Natural killer cell (primary cell): ENCODE results near the gene BCAS1. TPM values are rescaled to one million over a fixed set of nuclear protein-coding genes. Genes with fewer than 3 reads are reported as not detected.

Source experiments
- ATAC-seq, 3 donors: fragments of 150-1000 bp in 2 of 3; fragments of 200-7000 bp in 1 of 3; cut with Tn5 transposase; 1 replicate in 1 of 3; 2 replicates in 2 of 3; pipeline ENCODE4 v1.10.0; 2021; ENCODE audit warnings: mild to moderate bottlenecking in 2 of 3, moderate library complexity in 2 of 3
- DNase-seq, 2 donors: peaks; one replicate each; pipeline versions ENCODE4 v3.0.0 to v3.0.0-alpha.2; 2013 to 2021; ENCODE audit warnings: mixed read lengths in 1 of 2
- H3K27ac ChIP-seq: one replicate; pipeline ENCODE4 v1.5.1; 2013; ENCODE audit warnings: mild to moderate bottlenecking, low read length
- H3K27me3 ChIP-seq: one replicate; pipeline ENCODE4 v1.6.1; 2013; ENCODE audit warnings: low read length; ENCODE audit not compliant: control insufficient read depth, insufficient read depth
- H3K36me3 ChIP-seq: one replicate; pipeline ENCODE4 v1.6.1; 2013; ENCODE audit warnings: low read length; ENCODE audit not compliant: control insufficient read depth, insufficient read depth
- H3K4me1 ChIP-seq: one replicate; pipeline ENCODE4 v1.6.1; 2013; ENCODE audit warnings: low read length; ENCODE audit not compliant: control insufficient read depth, insufficient read depth
- H3K4me3 ChIP-seq: one replicate; pipeline ENCODE4 v1.5.1; 2013; ENCODE audit warnings: low read length
- H3K9me3 ChIP-seq: one replicate; pipeline ENCODE4 v1.6.1; 2013; ENCODE audit warnings: low read length; ENCODE audit not compliant: control insufficient read depth, insufficient read depth
- H3K27ac Mint-ChIP-seq, 2 donors: one replicate each; pipeline ENCODE4 v1.8.0; 2022; ENCODE audit warnings: mild to moderate bottlenecking in 2 of 2, mixed read lengths in 2 of 2, moderate library complexity in 1 of 2
- H3K27me3 Mint-ChIP-seq, 2 donors: one replicate each; pipeline ENCODE4 v1.8.0; 2022; ENCODE audit warnings: low read depth in 2 of 2, mixed read lengths in 2 of 2
- H3K36me3 Mint-ChIP-seq: one replicate; pipeline ENCODE4 v1.8.0; 2022; ENCODE audit warnings: mixed read lengths
- H3K4me1 Mint-ChIP-seq, 2 donors: one replicate each; pipeline ENCODE4 v1.8.0; 2022; ENCODE audit warnings: mixed read lengths in 2 of 2
- H3K4me3 Mint-ChIP-seq: one replicate; pipeline ENCODE4 v1.8.0; 2022; ENCODE audit warnings: mild to moderate bottlenecking, moderate library complexity, mixed read lengths
- H3K9me3 Mint-ChIP-seq, 2 donors: one replicate each; pipeline ENCODE4 v1.8.0; 2022; ENCODE audit warnings: mixed read lengths in 2 of 2
- WGBS: methylation state at CpG from one replicate; pipeline ENCODE4 v1.1.7; 2013; ENCODE audit warnings: missing lambda C conversion rate; ENCODE audit not compliant: insufficient coverage; 5-methylcytosine and 5-hydroxymethylcytosine counted together
- intact Hi-C: fragments of 100-400 bp; cut with micrococcal nuclease; formaldehyde crosslinking; loops from one replicate; pipeline ENCODE4 v1.14.2; 2022
- total RNA-seq, 4 donors: library from RNA; stranded (reverse); fragments of 120-200 nt in 1 of 4; gene quantifications; one replicate each; pipeline versions ENCODE4 v1.2.3 to v1.2.4, GENCODE V29; 2013 to 2022
- TF ChIP-seq, protein P1 (sequence below): fragments of 200-600 bp; IDR thresholded peaks from one replicate; pipeline ENCODE4 v1.8.0; 2022; ENCODE audit warnings: antibody characterized with exemption

Gene BCAS1
- total RNA-seq, 3 donors from 2014 or later (not counting 1 experiment from before 2014, with no cell fraction given), result 0.31 to 1.2 (median 0.68) TPM

DNA sequence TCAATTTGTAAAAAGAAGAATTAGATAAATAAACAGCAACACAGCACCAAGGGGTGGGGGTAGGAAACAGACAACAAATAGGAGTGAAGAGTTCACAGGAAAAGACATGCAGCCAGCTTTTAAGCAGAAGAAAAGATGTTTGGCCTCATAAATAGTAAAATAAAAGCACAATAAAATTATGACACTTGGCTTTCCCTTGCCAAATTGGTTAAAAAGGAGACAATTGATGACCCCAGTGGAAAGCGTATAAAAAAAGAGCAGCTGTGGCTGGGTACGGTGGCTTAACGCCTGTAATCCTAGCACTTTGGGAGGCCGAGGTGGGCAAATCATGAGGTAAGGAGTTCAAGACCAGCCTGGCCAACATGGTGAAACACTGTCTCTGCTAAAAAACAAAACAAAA lies 29.1 kb downstream of the BCAS1 start:
- Mint-ChIP-seq H3K27ac (no peak overlapping the region), H3K36me3 (no peaks in the 10 kb centered on the region), H3K27me3 (peaks cover 10 to 21% of the 10 kb centered on the region in 2 donors), H3K4me1 (no peaks in the 10 kb centered on the region), H3K9me3 (no peaks in the 10 kb centered on the region), H3K4me3 (no peak overlapping the region)
- H3K36me3 ChIP-seq, result no peaks in the 10 kb centered on the region
- TF ChIP-seq, protein P1, sequence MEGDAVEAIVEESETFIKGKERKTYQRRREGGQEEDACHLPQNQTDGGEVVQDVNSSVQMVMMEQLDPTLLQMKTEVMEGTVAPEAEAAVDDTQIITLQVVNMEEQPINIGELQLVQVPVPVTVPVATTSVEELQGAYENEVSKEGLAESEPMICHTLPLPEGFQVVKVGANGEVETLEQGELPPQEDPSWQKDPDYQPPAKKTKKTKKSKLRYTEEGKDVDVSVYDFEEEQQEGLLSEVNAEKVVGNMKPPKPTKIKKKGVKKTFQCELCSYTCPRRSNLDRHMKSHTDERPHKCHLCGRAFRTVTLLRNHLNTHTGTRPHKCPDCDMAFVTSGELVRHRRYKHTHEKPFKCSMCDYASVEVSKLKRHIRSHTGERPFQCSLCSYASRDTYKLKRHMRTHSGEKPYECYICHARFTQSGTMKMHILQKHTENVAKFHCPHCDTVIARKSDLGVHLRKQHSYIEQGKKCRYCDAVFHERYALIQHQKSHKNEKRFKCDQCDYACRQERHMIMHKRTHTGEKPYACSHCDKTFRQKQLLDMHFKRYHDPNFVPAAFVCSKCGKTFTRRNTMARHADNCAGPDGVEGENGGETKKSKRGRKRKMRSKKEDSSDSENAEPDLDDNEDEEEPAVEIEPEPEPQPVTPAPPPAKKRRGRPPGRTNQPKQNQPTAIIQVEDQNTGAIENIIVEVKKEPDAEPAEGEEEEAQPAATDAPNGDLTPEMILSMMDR, result no peak
- no peaks in the 10 kb centered on the region for H3K27me3 ChIP-seq
- ATAC-seq, result no peak
- H3K27ac ChIP-seq, result no peak overlapping the region
- DNase-seq, result no peak
- no peak overlapping the region for H3K4me3 ChIP-seq
- H3K9me3 ChIP-seq, result peaks cover 3% of the 10 kb centered on the region
- H3K4me1 ChIP-seq, result no peaks in the 10 kb centered on the region
- intact Hi-C loops, result no loop called here
- 90% methylated on average over 4 of the region's 4 CpGs for WGBS

DNA sequence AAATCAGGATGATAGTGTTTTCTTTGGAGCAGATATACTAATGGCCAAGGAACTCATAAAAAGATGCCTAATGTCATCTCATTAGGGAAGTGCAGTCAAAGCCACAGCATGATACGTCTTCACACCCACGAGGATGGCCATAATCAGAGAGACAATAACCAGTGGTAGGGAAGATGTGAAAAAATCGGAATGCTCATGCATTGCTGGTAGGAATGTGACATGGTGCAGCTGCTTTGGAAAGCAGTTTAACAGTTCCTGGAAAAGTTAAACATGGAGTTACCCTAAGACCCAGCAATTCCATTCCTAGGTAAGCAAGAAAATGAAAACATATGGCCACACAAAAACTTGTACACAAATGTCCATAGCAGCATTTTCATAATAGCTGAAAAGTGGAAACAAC lies 29.9 kb downstream of the BCAS1 start:
- H3K9me3 ChIP-seq, result no peaks in the 10 kb centered on the region
- no peaks in the 10 kb centered on the region for H3K36me3 Mint-ChIP-seq
- H3K4me3 Mint-ChIP-seq, result no peak overlapping the region
- DNase-seq (no peak), ATAC-seq (no peak)
- no peaks in the 10 kb centered on the region for H3K4me1 Mint-ChIP-seq
- no peak overlapping the region for H3K27ac Mint-ChIP-seq
- H3K4me3 ChIP-seq, result no peak overlapping the region
- H3K4me1 ChIP-seq, result no peaks in the 10 kb centered on the region
- peaks cover 10 to 21% of the 10 kb centered on the region in 2 donors for H3K27me3 Mint-ChIP-seq
- H3K27ac ChIP-seq, result no peak overlapping the region
- TF ChIP-seq, protein P1, result no peak
- 82% methylated on average over 3 of the region's 3 CpGs for WGBS
- intact Hi-C loops, result no loop called here
- H3K9me3 Mint-ChIP-seq, result no peaks in the 10 kb centered on the region
- H3K36me3 ChIP-seq, result no peaks in the 10 kb centered on the region
- no peaks in the 10 kb centered on the region for H3K27me3 ChIP-seq

DNA sequence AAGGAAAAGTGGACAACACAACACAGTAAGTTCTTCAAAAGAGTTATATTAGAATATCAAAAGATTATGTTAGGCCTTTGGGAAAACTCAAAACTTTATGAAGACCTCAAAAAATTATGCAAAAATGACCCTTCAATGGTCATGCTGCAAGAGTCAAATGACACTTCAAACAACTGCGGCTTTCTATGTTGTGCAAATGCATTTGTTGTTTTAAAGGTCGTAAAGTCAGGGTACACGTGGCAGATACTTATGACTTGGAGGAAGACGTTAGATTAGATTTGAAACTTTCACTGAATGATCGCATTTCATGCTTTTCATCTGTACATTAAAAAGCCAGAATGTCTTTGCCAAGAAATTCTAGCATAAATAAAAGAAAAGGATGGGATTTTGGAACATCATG lies 31.4 kb downstream of the BCAS1 start:
- Mint-ChIP-seq H3K27me3 (peaks cover 10 to 25% of the 10 kb centered on the region in 2 donors), H3K27ac (no peak overlapping the region), H3K9me3 (no peaks in the 10 kb centered on the region), H3K4me1 (no peaks in the 10 kb centered on the region), H3K4me3 (no peak overlapping the region), H3K36me3 (no peaks in the 10 kb centered on the region)
- H3K27me3 ChIP-seq, result no peaks in the 10 kb centered on the region
- H3K9me3 ChIP-seq, result no peaks in the 10 kb centered on the region
- WGBS, result 91% methylated on average over 5 of the region's 5 CpGs
- H3K36me3 ChIP-seq, result no peaks in the 10 kb centered on the region
- no peaks in the 10 kb centered on the region for H3K4me1 ChIP-seq
- no peak overlapping the region for H3K4me3 ChIP-seq
- DNase-seq (no peak), ATAC-seq (no peak)
- TF ChIP-seq, protein P1, result no peak
- no peak overlapping the region for H3K27ac ChIP-seq
- intact Hi-C loops, result no loop called here

DNA sequence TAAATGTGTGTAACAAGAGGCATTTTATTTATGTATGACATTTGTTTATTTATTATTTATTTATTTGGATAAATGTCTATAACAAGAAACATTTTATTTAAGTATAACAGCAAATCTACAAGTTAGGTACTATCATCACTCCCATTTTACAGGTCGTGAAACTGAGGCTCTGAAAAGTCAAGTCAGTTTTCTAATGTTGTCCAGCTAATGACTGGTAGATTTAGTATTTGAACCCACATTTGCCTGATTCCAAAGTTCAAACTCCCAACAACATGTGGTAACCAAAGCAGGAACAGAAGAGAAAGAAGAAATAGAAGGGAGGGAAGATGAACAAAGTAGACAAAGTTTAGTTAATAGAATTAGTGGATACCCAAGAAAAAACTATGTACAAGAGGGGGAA lies 32.9 kb downstream of the BCAS1 start:
- Histone ChIP-seq H3K4me1 (no peaks in the 10 kb centered on the region), H3K27ac (no peak overlapping the region), H3K27me3 (no peaks in the 10 kb centered on the region), H3K9me3 (no peaks in the 10 kb centered on the region), H3K4me3 (no peak overlapping the region), H3K36me3 (no peaks in the 10 kb centered on the region)
- DNase-seq, result no peak
- no CpG with 5 or more reads among the region's 1 CpG for WGBS
- peaks cover 7% of the 10 kb centered on the region for H3K36me3 Mint-ChIP-seq
- TF ChIP-seq, protein P1, result no peak
- peaks cover 10 to 40% of the 10 kb centered on the region in 2 donors for H3K27me3 Mint-ChIP-seq
- intact Hi-C loops, result no loop called here
- no peaks in the 10 kb centered on the region for H3K4me1 Mint-ChIP-seq
- peaks cover 0 to 2% of the 10 kb centered on the region in 2 donors for H3K9me3 Mint-ChIP-seq
- H3K4me3 Mint-ChIP-seq, result no peak overlapping the region
- H3K27ac Mint-ChIP-seq, result no peak overlapping the region
- ATAC-seq, result no peak
